Mononuclear cell (primary cell): ENCODE data around the gene ADAP2. TPM values are rescaled to one million over a fixed set of nuclear protein-coding genes. Genes with fewer than 3 reads are reported as not detected.

Experiments used
- H3K27me3 ChIP-seq: 2 replicates; pipeline ENCODE4 v1.6.0; 2011; ENCODE audit warnings: low read length, control low read depth; ENCODE audit not compliant: insufficient read depth
- H3K4me1 ChIP-seq: 2 replicates; pipeline ENCODE4 v1.5.1; 2011; ENCODE audit warnings: mild to moderate bottlenecking, low read length, control low read depth; ENCODE audit not compliant: insufficient read depth
- H3K4me3 ChIP-seq: 2 replicates; pipeline ENCODE4 v1.5.1; 2011; ENCODE audit warnings: mild to moderate bottlenecking, low read length, moderate library complexity
- H3K9me3 ChIP-seq: 2 replicates; pipeline ENCODE4 v1.5.1; 2011; ENCODE audit warnings: low read depth, mild to moderate bottlenecking, control low read depth, low read length
- total RNA-seq: library from RNA; depleted of rRNA; stranded (reverse); fragments of >200 nt; gene quantifications from one replicate; pipeline ENCODE4 v1.2.3, GENCODE V29; 2012

ADAP2 gene
- total RNA-seq, 1 donor, result 20.8 TPM

GRCh38 chr17:31008374-31009041 lies 86.8 kb downstream of the ADAP2 start:
- no peaks in the 10 kb centered on the region for H3K9me3 ChIP-seq
- no peaks in the 10 kb centered on the region for H3K27me3 ChIP-seq
- H3K4me3 ChIP-seq, result peak overlapping the region; percentile 62
- peaks cover 19% of the 10 kb centered on the region for H3K4me1 ChIP-seq

Other genes with a start within 250 kb of the ADAP2 start
- 75.0 TPM for gene CRLF3, start 97.3 kb upstream of the ADAP2 start, total RNA-seq
- 4.0 TPM for gene ATAD5, start 90.0 kb upstream of the ADAP2 start, total RNA-seq
- gene TEFM, start 15.7 kb upstream of the ADAP2 start, total RNA-seq, result 8.2 TPM
- 14.1 TPM for gene RNF135, start 49.1 kb downstream of the ADAP2 start, total RNA-seq
- 21.9 TPM for gene NF1, start 173.0 kb downstream of the ADAP2 start, total RNA-seq